ENCODE measurements around the gene HEBP1.

DNA sequence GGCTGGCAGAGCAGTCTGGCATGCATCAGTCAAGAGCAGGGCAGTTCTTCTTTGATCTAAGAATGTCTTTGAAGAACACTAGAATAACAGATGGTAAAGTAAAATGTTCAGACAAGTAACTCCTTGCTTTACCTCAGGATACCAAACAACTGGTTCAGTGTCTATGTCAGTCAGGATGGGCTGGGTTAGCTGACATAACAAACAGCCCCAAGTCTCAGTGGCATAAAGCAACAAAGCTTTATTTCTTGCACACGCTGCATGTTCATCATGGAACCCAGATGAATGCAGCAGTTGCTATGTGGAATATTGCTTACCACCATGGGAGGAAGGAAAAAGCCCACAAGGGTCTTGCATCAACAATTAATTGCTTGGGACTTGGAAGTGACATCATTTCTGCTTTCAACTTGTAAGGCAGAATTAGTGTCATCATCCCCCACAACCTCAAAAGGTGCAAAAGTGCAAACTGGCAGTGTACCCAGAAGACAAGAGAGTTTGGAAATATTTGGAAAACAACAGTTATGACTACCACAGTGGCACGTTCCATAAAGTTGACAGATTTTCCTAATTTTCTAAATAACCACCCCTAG lies 69.3 kb downstream of the HEBP1 start:
- TF ChIP-seq, protein P1, sequence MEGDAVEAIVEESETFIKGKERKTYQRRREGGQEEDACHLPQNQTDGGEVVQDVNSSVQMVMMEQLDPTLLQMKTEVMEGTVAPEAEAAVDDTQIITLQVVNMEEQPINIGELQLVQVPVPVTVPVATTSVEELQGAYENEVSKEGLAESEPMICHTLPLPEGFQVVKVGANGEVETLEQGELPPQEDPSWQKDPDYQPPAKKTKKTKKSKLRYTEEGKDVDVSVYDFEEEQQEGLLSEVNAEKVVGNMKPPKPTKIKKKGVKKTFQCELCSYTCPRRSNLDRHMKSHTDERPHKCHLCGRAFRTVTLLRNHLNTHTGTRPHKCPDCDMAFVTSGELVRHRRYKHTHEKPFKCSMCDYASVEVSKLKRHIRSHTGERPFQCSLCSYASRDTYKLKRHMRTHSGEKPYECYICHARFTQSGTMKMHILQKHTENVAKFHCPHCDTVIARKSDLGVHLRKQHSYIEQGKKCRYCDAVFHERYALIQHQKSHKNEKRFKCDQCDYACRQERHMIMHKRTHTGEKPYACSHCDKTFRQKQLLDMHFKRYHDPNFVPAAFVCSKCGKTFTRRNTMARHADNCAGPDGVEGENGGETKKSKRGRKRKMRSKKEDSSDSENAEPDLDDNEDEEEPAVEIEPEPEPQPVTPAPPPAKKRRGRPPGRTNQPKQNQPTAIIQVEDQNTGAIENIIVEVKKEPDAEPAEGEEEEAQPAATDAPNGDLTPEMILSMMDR (IDR thresholded peaks at IDR 0.05; ENCODE audit: insufficient read depth, low read depth, low read length), result no peak
- TF ChIP-seq EZH2 (IDR thresholded peaks at IDR 0.05; ENCODE audit: insufficient read depth, low read length), result no peak

All from astrocyte (in vitro differentiated cells and primary cell).